GM12878 (cell line): Measurements from ENCODE around the gene GTF2A1. TPM values are rescaled to one million over a fixed set of nuclear protein-coding genes. Genes with fewer than 3 reads are reported as not detected.
A peak's percentile ranks its signal among the peaks of the same experiment; 100 is the strongest.

Experiments used
- ATAC-seq: fragments of 200-7000 bp; cut with Tn5 transposase; 3 replicates; pipeline ENCODE4 v1.9.1; 2020; ENCODE audit warnings: mild to moderate bottlenecking, moderate library complexity
- BruUV-seq: library from RNA; stranded (reverse); fragments of 400-500 nt; replicated peaks from 2 replicates; lab custom pipeline; 2021; lab: Mats Ljungman, UMichigan
- CTCF ChIA-PET: fragments of 300-600 bp; sonication (Branson Sonifier 250); formaldehyde crosslinking; extraction: SDS; loops from one replicate; lab custom pipeline; 2021; ENCODE audit warnings: inconsistent platforms; lab: Yijun Ruan, JAX
- POLR2A ChIA-PET: fragments of 350-600 bp; formaldehyde crosslinking; extraction: SDS; loops from one replicate; lab custom pipeline; 2021; ENCODE audit warnings: inconsistent platforms; lab: Charles Lee
- RAD21 ChIA-PET: fragments of 300-600 bp; sonication (Branson Sonifier 250); formaldehyde crosslinking; loops from one replicate; lab custom pipeline; 2023; ENCODE audit warnings: antibody characterized with exemption; ENCODE audit not compliant: unreplicated experiment; lab: Charles Lee
- SMC1A ChIA-PET: fragments of 300-600 bp; sonication (Branson Sonifier 250); formaldehyde crosslinking; loops from one replicate; lab custom pipeline; 2023; ENCODE audit not compliant: unreplicated experiment, uncharacterized antibody; lab: Charles Lee
- DNase-seq: peaks from one replicate; pipeline ENCODE4 v3.0.0-alpha.2; 2011; ENCODE audit warnings: low read depth, low spot score
- FAIRE-seq: peaks from 3 replicates; lab custom pipeline; 2011; peaks lifted over from hg19 to GRCh38; lab: Jason Lieb, UNC
- H2AFZ ChIP-seq: 2 replicates; pipeline ENCODE4 v1.6.0; 2011; ENCODE audit warnings: low read depth, low read length, control low read depth; ENCODE audit not compliant: control insufficient read depth
- H3K27ac ChIP-seq: 2 replicates; pipeline ENCODE4 v1.5.1; 2011; ENCODE audit warnings: control low read depth; ENCODE audit not compliant: control insufficient read depth, insufficient read depth
- H3K27me3 ChIP-seq, 2 experiments: replicated peaks in 1 of 2; 2 replicates each; pipeline versions ENCODE4 v1.6.0 to v1.6.1; 2011; ENCODE audit warnings: low read length in 1 of 2; ENCODE audit not compliant: control insufficient read depth in 2 of 2, insufficient read depth in 2 of 2
- H3K36me3 ChIP-seq, 2 experiments: 2 replicates each; pipeline ENCODE4 v1.5.1; 2011; ENCODE audit warnings: low read length in 1 of 2; ENCODE audit not compliant: control insufficient read depth in 2 of 2, insufficient read depth in 2 of 2
- H3K4me1 ChIP-seq: 2 replicates; pipeline ENCODE4 v1.6.1; 2011; ENCODE audit warnings: mild to moderate bottlenecking, low read length, moderate library complexity, mixed read lengths; ENCODE audit not compliant: control insufficient read depth, insufficient read depth
- H3K4me2 ChIP-seq: 2 replicates; pipeline ENCODE4 v1.6.0; 2011; ENCODE audit warnings: control low read depth; ENCODE audit not compliant: control insufficient read depth, insufficient read depth
- H3K4me3 ChIP-seq: fragments of 200-600 bp; sonication (generic); 2 replicates; pipeline ENCODE4 v1.5.1; 2016
- H3K79me2 ChIP-seq: 2 replicates; pipeline ENCODE4 v1.6.0; 2011; ENCODE audit warnings: low read length; ENCODE audit not compliant: control insufficient read depth, insufficient read depth
- H3K9ac ChIP-seq: 2 replicates; pipeline ENCODE4 v1.8.0; 2011; ENCODE audit warnings: low read length, control low read depth, mixed read lengths; ENCODE audit not compliant: control insufficient read depth, insufficient read depth
- H3K9me3 ChIP-seq: replicated peaks from 3 replicates; pipeline ENCODE4 v1.5.1; 2011; ENCODE audit warnings: mild to moderate bottlenecking, low read length; ENCODE audit not compliant: control insufficient read depth, insufficient read depth
- H4K20me1 ChIP-seq: 2 replicates; pipeline ENCODE4 v1.6.0; 2011; ENCODE audit not compliant: control insufficient read depth, insufficient read depth
- CHD4 ChIP-seq: fragments of 200-600 bp; sonication (generic); IDR thresholded peaks from 2 replicates; pipeline ENCODE4 v1.6.1; 2016; ENCODE audit warnings: mild to moderate bottlenecking
- EZH2 ChIP-seq: IDR thresholded peaks from 2 replicates; pipeline ENCODE4 v1.6.1; 2012; ENCODE audit warnings: low read depth, mild to moderate bottlenecking, control low read depth, inconsistent platforms, low read length, borderline replicate concordance; ENCODE audit not compliant: control insufficient read depth
- FOXM1 ChIP-seq: IDR thresholded peaks from 2 replicates; pipeline ENCODE4 v1.6.1; 2012; ENCODE audit warnings: low read depth, mild to moderate bottlenecking, inconsistent platforms, low read length, moderate library complexity
- HDAC2 ChIP-seq: fragments of 200-600 bp; sonication (generic); IDR thresholded peaks from 2 replicates; pipeline ENCODE4 v1.6.1; 2017
- HDGF ChIP-seq: fragments of 450-650 bp; IDR thresholded peaks from 2 replicates; pipeline ENCODE4 v1.6.1; 2016; ENCODE audit warnings: antibody characterized with exemption
- IKZF2 ChIP-seq, 2 experiments: fragments of 450-650 bp; IDR thresholded peaks; 2 replicates each; pipeline ENCODE4 v1.6.1; 2017; ENCODE audit warnings: mild to moderate bottlenecking in 2 of 2, moderate library complexity in 2 of 2
- IRF3 ChIP-seq: fragments of 450-650 bp; IDR thresholded peaks from 2 replicates; pipeline ENCODE4 v1.6.1; 2014; ENCODE audit warnings: mild to moderate bottlenecking
- NFYB ChIP-seq: IDR thresholded peaks from 2 replicates; pipeline ENCODE4 v1.6.1; 2011; ENCODE audit warnings: low read depth, mild to moderate bottlenecking, low read length, improper control_type of control experiment, moderate library complexity; ENCODE audit not compliant: insufficient read depth
- POLR2AphosphoS5 ChIP-seq: IDR thresholded peaks from 2 replicates; pipeline ENCODE4 v1.6.1; 2011; ENCODE audit warnings: mild to moderate bottlenecking, low read length, inconsistent platforms
- SMC3 ChIP-seq: IDR thresholded peaks from 2 replicates; pipeline ENCODE4 v1.6.1; 2011; ENCODE audit warnings: low read length, improper control_type of control experiment, borderline replicate concordance
- YY1 ChIP-seq: IDR thresholded peaks from 2 replicates; pipeline ENCODE4 v1.6.1; 2011; ENCODE audit warnings: low read depth, mild to moderate bottlenecking, low read length
- ZNF207 ChIP-seq: fragments of 450-650 bp; IDR thresholded peaks from 2 replicates; pipeline ENCODE4 v1.6.1; 2014; ENCODE audit warnings: antibody characterized with exemption, mild to moderate bottlenecking, borderline replicate concordance
- WGBS: methylation state at CpG from one replicate; pipeline ENCODE4 v1.1.6; 2016; ENCODE audit warnings: low lambda C conversion rate; ENCODE audit not compliant: insufficient replicate concordance, insufficient coverage; ENCODE audit errors: missing lambda C conversion rate; 5-methylcytosine and 5-hydroxymethylcytosine counted together
- in situ Hi-C: fragments of 300-500 bp; cut with MboI; formaldehyde crosslinking; loops from 9 replicates; pipeline ENCODE4 v1.14.3; 2018; ENCODE audit warnings: mixed read lengths
- intact Hi-C: fragments of 100-400 bp; cut with micrococcal nuclease; formaldehyde crosslinking; loops from one replicate; pipeline ENCODE4 v1.14.2; 2022; ENCODE audit not compliant: unreplicated experiment
- polyA plus RNA-seq, 11 experiments: library from polyadenylated mRNA; depleted of rRNA in 4 of 11; unstranded in 6 of 11; stranded (reverse) in 5 of 11; fragments of >200 nt; fragmentation: Nextera tagmentation in 4 of 11; fragmentation: Illumina TruSeq in 1 of 11; extraction: Ambion mirVana in 4 of 11; extraction: Trizol in 1 of 11; gene quantifications; 1 replicate in 1 of 11; 2 replicates in 10 of 11; pipeline versions ENCODE4 v1.2.1 to v1.2.3, GENCODE V29; 2011 to 2016; ENCODE audit warnings: inconsistent platforms in 2 of 11, missing spikeins in 2 of 11, low read depth in 1 of 11
- total RNA-seq, 4 experiments: library from RNA; depleted of rRNA in 3 of 4; stranded (reverse); fragments of >200 nt in 3 of 4; fragmentation: Illumina TruSeq in 1 of 4; extraction: Trizol in 1 of 4; gene quantifications; 2 replicates each; pipeline versions ENCODE4 v1.2.1 to v1.2.3, GENCODE V29; 2013 to 2021
- TF ChIP-seq, protein P1 (sequence below): fragments of 450-650 bp; IDR thresholded peaks from 2 replicates; pipeline ENCODE4 v1.6.1; 2017; ENCODE audit warnings: low read depth, mild to moderate bottlenecking, moderate library complexity
- TF ChIP-seq, protein P2 (sequence below): IDR thresholded peaks from 2 replicates; pipeline ENCODE4 v1.6.1; 2012; ENCODE audit warnings: mild to moderate bottlenecking, low read depth, low read length
- TF ChIP-seq, protein P3 (sequence below): fragments of 450-650 bp; IDR thresholded peaks from 2 replicates; pipeline ENCODE4 v1.6.1; 2017; ENCODE audit warnings: mild to moderate bottlenecking, moderate library complexity

Gene GTF2A1
- total and polyA plus RNA-seq, 10 of the 15 experiments (the other 5 are each of a cell fraction or from before 2014, with no cell fraction given), result 2.5 to 28.7 (median 14.9) TPM

DNA sequence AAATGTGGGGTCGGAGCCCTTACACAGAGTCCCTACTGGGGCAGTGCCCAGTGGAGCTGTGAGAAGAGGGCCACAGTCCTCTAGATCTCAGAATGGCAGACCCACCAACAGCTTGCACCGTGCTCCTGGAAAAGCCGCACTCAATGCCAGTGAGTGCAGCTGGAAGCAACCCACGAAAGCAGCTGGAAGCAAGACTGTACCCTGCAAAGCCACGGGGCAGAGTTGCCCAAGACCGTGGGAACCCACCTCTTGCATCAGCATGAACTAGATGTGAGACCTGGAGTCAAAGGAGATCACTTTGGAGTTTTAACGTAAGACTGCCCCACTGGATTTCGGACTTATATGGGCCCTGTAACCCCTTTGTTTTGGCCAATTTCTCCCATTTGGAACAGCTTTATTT, 12.3 kb downstream of the GTF2A1 start:
- ChIA-PET CTCF (interaction anchor here (0.6 to 1.3 kb wide), 2 partner anchors 37 to 90 kb away, joined by 3 to 5 read pairs; no protein-coding TSS in a partner anchor), POLR2A (no interaction called here), SMC1A (interaction anchor here (1.4 kb wide), 1 partner anchor 21 kb away, joined by 5 read pairs; no protein-coding TSS in a partner anchor), RAD21 (no interaction called here)
- Histone ChIP-seq H3K4me2 (no peak overlapping the region), H2AFZ (no peak overlapping the region), H3K79me2 (peaks cover 14% of the 10 kb centered on the region), H3K27ac (peak overlapping the region; percentile 28; the same call in 1 of the 2 replicates), H3K9ac (no peak overlapping the region), H3K4me3 (no peak overlapping the region), H3K36me3 (peaks cover 8 to 23% of the 10 kb centered on the region in 2 experiments), H4K20me1 (no peaks in the 10 kb centered on the region), H3K4me1 (peaks cover 8% of the 10 kb centered on the region), H3K27me3 (no peaks in the 10 kb centered on the region), H3K9me3 (peaks cover 24% of the 10 kb centered on the region)
- whole genome bisulfite sequencing, result 98% methylated on average over 8 of the region's 8 CpGs
- DNase-seq (no peak), FAIRE-seq (no peak), ATAC-seq (no peak)
- BruUV-seq, result no TSS peak
- in situ Hi-C loops (no loop called here), intact Hi-C loops (no loop called here)
- TF ChIP-seq IRF3 (no peak), YY1 (no peak), CHD4 (no peak), EZH2 (no peak), NFYB (no peak), HDGF (no peak), HDAC2 (no peak), POLR2AphosphoS5 (no peak), SMC3 (no peak), FOXM1 (no peak), ZNF207 (no peak), IKZF2 (IDR thresholded peaks at IDR 0.05) (no peak)
- TF ChIP-seq, protein P1, sequence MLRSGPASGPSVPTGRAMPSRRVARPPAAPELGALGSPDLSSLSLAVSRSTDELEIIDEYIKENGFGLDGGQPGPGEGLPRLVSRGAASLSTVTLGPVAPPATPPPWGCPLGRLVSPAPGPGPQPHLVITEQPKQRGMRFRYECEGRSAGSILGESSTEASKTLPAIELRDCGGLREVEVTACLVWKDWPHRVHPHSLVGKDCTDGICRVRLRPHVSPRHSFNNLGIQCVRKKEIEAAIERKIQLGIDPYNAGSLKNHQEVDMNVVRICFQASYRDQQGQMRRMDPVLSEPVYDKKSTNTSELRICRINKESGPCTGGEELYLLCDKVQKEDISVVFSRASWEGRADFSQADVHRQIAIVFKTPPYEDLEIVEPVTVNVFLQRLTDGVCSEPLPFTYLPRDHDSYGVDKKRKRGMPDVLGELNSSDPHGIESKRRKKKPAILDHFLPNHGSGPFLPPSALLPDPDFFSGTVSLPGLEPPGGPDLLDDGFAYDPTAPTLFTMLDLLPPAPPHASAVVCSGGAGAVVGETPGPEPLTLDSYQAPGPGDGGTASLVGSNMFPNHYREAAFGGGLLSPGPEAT, result no peak
- TF ChIP-seq, protein P2, sequence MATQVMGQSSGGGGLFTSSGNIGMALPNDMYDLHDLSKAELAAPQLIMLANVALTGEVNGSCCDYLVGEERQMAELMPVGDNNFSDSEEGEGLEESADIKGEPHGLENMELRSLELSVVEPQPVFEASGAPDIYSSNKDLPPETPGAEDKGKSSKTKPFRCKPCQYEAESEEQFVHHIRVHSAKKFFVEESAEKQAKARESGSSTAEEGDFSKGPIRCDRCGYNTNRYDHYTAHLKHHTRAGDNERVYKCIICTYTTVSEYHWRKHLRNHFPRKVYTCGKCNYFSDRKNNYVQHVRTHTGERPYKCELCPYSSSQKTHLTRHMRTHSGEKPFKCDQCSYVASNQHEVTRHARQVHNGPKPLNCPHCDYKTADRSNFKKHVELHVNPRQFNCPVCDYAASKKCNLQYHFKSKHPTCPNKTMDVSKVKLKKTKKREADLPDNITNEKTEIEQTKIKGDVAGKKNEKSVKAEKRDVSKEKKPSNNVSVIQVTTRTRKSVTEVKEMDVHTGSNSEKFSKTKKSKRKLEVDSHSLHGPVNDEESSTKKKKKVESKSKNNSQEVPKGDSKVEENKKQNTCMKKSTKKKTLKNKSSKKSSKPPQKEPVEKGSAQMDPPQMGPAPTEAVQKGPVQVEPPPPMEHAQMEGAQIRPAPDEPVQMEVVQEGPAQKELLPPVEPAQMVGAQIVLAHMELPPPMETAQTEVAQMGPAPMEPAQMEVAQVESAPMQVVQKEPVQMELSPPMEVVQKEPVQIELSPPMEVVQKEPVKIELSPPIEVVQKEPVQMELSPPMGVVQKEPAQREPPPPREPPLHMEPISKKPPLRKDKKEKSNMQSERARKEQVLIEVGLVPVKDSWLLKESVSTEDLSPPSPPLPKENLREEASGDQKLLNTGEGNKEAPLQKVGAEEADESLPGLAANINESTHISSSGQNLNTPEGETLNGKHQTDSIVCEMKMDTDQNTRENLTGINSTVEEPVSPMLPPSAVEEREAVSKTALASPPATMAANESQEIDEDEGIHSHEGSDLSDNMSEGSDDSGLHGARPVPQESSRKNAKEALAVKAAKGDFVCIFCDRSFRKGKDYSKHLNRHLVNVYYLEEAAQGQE, result no peak
- TF ChIP-seq, protein P3, sequence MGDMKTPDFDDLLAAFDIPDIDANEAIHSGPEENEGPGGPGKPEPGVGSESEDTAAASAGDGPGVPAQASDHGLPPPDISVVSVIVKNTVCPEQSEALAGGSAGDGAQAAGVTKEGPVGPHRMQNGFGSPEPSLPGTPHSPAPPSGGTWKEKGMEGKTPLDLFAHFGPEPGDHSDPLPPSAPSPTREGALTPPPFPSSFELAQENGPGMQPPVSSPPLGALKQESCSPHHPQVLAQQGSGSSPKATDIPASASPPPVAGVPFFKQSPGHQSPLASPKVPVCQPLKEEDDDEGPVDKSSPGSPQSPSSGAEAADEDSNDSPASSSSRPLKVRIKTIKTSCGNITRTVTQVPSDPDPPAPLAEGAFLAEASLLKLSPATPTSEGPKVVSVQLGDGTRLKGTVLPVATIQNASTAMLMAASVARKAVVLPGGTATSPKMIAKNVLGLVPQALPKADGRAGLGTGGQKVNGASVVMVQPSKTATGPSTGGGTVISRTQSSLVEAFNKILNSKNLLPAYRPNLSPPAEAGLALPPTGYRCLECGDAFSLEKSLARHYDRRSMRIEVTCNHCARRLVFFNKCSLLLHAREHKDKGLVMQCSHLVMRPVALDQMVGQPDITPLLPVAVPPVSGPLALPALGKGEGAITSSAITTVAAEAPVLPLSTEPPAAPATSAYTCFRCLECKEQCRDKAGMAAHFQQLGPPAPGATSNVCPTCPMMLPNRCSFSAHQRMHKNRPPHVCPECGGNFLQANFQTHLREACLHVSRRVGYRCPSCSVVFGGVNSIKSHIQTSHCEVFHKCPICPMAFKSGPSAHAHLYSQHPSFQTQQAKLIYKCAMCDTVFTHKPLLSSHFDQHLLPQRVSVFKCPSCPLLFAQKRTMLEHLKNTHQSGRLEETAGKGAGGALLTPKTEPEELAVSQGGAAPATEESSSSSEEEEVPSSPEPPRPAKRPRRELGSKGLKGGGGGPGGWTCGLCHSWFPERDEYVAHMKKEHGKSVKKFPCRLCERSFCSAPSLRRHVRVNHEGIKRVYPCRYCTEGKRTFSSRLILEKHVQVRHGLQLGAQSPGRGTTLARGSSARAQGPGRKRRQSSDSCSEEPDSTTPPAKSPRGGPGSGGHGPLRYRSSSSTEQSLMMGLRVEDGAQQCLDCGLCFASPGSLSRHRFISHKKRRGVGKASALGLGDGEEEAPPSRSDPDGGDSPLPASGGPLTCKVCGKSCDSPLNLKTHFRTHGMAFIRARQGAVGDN, result no peak
